HG02571 (cell line): Measurements from ENCODE around the gene ZNF223.

ENCODE experiments used
- ATAC-seq: cut with Tn5 transposase; IDR thresholded peaks from one replicate; pipeline ENCODE4 v1.9.1; 2021; ENCODE audit warnings: mild to moderate bottlenecking, moderate library complexity; ENCODE audit not compliant: unreplicated experiment

Gene ZNF223

DNA sequence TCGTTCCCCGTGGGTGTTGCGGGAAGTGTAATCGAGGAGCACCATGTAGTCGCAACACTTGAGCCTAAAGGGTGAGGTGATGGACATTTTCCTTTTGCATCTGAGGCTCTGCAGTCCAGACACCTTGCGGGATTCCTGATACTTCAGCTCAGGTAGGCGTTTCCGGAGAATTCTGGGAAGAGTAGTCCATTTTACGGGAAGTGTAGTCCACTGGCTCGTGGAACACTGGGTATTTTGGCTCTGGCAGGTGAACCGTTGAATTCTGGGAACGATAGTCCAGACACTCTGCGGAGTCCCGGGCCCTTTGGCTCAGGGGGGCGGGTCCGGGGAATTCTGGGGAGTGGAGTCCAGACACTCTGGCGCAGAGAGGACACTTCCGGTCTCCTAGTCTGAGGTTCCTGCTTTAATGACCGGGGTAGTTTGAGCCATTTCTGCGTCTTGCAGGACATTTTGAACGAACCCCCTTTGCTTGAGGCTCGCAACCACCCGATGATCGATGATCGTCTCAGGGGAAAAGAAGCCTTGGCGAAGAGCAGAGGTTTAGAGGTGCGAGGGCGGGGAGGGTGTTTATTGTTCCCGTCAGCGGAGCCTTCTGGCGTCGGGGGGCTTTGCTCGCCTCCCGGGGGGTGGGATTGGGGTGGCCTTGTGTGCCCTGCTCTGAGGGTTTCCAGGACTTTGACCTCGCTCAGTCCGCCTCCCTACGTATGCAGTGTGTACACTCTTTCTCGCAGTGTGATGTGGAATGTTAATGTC lies at the start of gene ZNF223:
Gene ZNF223, plus strand, starts transcription at position 387 of the 753 bp plus-strand sequence. CDS start 3,141 bp downstream, outside the sequence.
- peak; percentile 65 for ATAC-seq

DNA sequence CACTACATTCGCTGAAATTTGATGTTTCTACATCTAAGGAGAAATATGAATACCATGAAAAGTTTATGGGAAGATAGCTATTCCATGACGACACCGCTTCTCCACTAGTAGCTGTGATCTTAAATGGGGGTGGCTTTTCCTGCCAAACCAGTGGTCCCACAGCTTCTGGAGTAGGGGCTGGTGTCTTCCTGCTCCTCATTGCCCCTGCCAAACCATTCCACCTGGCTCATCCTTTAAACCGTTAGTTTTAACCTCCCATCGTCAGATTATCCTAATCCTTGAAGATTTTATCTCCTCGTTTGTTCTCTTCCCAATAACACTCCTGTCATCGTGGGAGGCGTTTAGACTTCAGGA lies 49.6 kb upstream of the ZNF223 start:
- ATAC-seq, result no peak

- ATAC-seq, result peak; percentile 88
Observed at GRCh38 chr19:44002566-44003460, 49.0 kb upstream of the ZNF223 start, which contains the start of gene ZNF230. TSS of gene ZNF230 (plus strand) at chr19:44002957. CDS start at chr19:44007079, 4,122 bp downstream.

- ATAC-seq, result peak; percentile 22
Observed at GRCh38 chr19:44003461-44004009, 48.3 kb upstream of the ZNF223 start.

DNA sequence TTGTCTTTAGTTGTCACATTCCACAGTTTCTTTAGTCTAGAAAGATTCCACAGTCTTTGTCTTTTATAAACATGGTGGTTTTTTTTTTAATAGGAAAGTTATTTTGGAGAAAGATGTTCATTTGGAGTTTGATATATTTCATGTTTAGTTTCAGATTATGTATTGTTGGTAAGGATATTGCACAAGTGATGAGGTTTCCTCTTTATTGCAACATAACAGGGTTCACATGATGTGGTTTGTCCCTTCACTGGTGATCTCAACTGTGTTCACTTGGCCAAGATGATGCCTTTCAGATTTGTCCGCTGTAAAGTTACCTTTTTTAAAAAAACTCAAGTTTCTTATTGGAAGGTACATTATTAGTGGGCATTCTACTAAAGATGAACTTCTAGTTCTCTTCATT lies 45.9 kb upstream of the ZNF223 start:
- no peak for ATAC-seq

DNA sequence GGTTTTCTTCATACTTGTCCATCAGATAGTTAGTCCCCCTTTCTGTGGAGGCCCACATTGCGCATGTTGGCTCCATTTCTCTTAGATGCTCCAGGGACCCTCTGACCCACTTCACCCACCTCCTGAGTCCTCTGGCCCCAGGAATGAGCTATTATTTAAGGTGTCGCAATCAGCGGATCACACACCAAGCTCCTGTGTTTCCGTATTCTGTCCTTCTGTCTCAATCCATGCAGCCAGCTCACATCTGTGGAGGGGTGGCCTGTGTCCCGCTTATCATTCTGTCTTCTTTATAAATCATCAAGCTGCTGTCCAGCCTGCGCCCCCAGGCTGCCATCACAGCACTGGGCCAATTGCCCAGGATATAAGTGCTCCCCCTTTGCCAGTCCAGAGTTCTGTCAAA lies 44.4 kb upstream of the ZNF223 start:
- no peak for ATAC-seq

GRCh38 chr19:44010468-44010867 lies 41.4 kb upstream of the ZNF223 start:
- ATAC-seq, result no peak

- no peak for ATAC-seq
Observed at GRCh38 chr19:44019498-44019897, 32.3 kb upstream of the ZNF223 start.

GRCh38 chr19:44021221-44021620 lies 30.6 kb upstream of the ZNF223 start:
- no peak for ATAC-seq

DNA sequence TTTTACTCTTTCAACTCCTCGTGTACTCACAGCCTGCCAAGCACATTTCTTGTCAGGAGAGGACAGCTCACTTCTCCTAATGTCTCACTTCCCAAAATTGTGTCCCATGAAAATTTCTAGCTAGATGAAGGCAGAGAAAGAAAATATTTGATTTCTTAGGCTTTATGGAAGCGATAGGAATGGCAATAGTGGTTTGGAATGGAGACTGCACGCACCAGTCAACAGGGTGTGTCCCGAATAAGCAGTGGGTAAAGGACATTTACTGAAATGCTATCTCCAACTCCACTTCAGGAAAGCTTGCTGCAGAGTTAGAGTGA lies 27.0 kb upstream of the ZNF223 start:
- ATAC-seq, result no peak

DNA sequence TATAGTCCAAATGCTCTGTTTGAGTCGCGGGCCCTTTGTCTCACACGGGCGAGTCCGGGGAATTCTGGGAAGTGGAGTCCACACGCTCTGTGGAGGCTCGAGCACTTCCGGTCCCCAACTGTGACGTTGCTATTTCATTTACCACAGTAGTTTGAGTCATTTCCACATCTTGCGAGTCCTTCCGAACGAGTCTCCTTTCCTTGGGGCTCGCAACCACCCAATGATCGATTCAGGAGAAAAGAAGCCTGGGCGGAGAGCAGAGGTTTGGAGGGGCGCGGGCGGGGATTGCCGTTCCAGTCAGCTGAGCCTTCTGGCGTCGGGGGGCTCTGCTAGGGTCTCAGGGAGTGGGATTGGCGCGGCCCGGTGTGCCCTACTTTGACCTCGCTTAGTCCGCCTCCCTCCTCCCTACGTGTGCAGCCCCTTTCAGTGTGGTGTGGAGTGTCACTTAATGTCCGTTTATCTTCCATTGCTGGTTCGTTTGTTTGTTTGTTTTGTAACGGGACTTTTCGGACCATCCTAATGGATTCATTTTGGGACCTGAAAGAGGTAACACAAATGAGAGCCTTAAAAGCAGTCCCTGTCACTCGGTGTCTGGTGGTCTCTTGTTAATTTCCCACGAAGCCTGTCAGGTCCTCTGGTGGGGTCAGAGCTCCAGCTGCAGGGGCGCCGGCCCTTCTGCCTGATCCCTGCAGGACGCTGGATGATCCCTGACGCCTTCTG lies 26.5 kb upstream of the ZNF223 start, which contains the start of gene ZNF222:
Gene ZNF222, plus strand, starts transcription at position 163 of the 720 bp plus-strand sequence. Its CDS starts 58 bp downstream, at position 221.
- ATAC-seq, result peak; percentile 77

DNA sequence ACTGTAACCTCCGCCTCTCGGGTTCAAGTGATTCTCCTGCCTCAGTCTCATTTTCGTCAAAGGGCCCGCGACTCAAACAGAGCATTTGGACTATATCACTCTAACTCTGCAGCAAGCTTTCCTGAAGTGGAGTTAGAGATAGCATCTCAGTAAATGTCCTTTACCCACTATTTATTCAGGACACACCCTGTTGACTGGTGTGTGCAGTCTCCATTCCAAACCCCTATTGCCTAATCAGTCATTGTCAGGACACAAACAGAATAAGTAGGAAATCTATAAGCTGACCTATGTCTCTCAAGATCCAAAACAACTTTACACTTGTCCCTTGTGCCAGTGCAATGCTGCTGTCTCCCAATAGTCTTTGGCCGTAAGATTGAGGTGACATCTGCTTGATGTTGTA lies 25.2 kb upstream of the ZNF223 start:
- no peak for ATAC-seq

DNA sequence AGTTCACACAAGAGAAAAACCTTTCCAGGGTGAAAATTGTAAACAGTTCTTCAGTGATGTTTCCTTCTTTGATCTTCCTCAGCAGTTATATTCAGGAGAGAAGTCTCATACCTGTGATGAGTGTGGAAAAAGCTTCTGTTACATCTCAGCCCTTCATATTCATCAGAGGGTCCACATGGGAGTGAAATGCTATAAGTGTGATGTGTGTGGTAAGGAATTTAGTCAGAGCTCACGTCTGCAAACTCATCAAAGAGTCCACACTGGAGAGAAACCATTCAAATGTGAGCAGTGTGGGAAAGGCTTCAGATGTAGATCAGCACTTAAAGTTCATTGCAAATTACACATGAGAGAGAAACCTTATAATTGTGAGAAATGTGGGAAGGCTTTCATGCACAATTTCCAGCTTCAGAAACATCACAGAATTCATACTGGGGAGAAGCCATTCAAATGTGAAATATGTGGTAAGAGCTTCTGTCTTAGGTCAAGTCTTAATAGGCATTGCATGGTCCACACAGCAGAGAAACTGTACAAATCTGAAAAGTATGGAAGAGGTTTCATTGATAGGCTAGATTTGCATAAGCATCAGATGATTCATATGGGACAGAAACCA lies 19.7 kb upstream of the ZNF223 start:
- ATAC-seq, result no peak

- ATAC-seq, result no peak
Observed at GRCh38 chr19:44042147-44042546, 9.7 kb upstream of the ZNF223 start.

DNA sequence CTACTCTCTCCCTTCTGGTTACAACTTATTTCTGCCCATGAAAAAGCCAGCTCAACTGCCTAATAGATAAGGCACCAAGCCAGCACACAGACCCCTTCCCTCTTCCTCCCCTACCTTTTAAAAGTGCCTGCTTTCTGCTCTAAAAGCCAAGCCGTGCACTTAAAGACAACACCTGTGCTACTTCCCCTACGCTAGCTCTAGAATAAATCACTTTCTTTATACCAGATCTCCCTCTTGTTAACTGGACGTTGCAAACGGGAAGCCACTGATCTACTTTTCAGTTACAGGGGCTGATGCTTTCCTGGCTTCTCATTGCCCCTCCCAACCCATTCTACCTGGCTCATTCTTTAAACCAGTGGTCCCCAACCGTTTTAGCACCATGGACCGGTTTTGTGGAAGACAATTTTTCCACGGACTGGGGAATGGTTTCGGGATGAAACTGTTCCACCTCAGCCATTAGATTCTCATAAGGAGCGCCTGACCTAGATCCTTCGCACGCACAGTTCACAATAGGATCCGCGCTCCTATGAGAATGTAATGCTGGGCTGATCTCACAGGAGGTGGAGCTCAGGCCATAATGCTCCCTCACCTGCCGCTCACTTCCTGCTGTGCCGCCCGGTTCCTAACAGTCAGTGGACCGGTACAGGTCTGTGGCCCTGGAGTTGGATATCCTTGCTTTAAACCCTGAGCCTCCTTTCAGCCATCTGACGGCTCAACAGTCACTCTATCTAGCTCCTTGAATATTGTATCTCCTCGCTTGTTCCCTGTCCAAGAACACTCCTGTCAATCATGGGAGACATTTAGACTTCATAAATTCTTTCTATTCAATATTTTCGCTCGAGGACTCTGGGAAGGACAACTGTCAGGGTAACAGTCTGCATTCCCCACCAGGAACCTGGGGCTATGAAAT lies 841 bp upstream of the ZNF223 start:
- no peak for ATAC-seq

DNA sequence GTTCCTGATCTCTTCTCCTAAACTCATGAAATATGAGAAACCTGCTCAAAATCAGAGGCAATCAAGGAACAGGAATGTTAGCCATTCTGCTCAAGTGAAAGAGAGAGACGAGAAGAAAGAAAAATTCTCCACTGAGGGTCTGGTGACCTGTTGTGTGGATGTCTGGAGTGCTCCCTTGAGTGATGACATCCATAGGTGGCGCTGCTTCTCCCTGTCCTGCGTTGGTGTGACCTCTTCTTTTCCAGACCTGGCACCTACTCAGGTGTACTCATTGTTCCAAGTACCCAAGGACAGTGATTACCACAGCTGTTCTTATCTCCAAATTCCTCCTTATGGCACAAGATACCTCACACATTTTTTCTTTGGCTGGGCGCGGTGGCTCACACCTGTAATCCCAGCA lies 4.0 kb downstream of the ZNF223 start:
- ATAC-seq, result no peak

GRCh38 chr19:44059229-44059628 lies 7.4 kb downstream of the ZNF223 start:
- ATAC-seq, result no peak

- ATAC-seq, result no peak
Observed at GRCh38 chr19:44061038-44061437, 9.2 kb downstream of the ZNF223 start.

DNA sequence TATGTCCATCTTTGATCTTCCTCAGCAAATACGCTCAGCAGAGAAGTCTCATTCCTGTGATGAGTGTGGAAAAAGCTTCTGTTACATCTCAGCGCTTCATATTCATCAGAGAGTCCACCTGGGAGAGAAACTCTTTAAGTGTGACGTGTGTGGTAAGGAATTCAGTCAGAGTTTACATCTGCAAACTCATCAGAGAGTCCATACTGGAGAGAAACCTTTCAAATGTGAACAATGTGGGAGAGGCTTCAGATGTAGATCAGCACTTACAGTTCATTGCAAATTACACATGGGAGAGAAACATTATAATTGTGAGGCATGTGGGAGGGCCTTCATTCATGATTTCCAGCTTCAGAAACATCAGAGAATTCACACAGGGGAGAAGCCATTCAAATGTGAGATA lies 14.5 kb downstream of the ZNF223 start:
- no peak for ATAC-seq

- no peak for ATAC-seq
Observed at GRCh38 chr19:44069415-44069814, 17.6 kb downstream of the ZNF223 start.
